HG03039 (cell line): ENCODE measurements around the gene BANP.
"Not testable (repeated sequence)": the region's sequence is repeated elsewhere in the genome, so short reads cannot be mapped to it uniquely, and the experiment has no call there.

Experiments
- ATAC-seq: cut with Tn5 transposase; IDR thresholded peaks from one replicate; pipeline ENCODE4 v1.9.1; 2021; ENCODE audit warnings: mild to moderate bottlenecking, moderate library complexity; ENCODE audit not compliant: unreplicated experiment

BANP gene, protein sequence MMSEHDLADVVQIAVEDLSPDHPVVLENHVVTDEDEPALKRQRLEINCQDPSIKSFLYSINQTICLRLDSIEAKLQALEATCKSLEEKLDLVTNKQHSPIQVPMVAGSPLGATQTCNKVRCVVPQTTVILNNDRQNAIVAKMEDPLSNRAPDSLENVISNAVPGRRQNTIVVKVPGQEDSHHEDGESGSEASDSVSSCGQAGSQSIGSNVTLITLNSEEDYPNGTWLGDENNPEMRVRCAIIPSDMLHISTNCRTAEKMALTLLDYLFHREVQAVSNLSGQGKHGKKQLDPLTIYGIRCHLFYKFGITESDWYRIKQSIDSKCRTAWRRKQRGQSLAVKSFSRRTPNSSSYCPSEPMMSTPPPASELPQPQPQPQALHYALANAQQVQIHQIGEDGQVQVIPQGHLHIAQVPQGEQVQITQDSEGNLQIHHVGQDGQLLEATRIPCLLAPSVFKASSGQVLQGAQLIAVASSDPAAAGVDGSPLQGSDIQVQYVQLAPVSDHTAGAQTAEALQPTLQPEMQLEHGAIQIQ

GRCh38 chr16:87950765-87951551 lies at the start of gene BANP:
Gene BANP, plus strand, starts transcription at chr16:87951434. Its CDS starts 23,682 bp downstream, at chr16:87975116.
- ATAC-seq = peak; percentile 72

GRCh38 chr16:87904963-87905362 lies 46.3 kb upstream of the BANP start:
- ATAC-seq = not testable (repeated sequence)

- not testable (repeated sequence) for ATAC-seq
Observed at GRCh38 chr16:87905521-87905920, 45.7 kb upstream of the BANP start.

DNA sequence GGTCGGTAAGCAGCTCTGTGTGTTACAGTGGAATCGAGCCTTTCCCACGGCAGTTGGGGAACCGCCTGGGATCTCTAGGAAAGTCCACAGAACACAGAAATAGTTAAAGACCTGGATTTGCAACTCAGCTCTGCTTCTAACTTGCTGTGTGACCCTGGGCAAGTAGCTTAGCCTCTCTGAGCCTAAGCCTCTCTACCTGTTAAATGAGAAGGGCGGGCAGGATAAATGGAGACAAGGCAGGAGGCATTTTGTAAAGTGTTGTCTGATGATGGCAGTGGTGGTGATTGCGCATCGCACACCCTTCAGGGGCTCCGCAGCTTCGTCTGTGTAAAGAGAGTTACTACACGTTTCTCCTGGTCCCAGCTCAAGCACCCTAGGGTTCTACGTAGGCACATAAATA lies 43.1 kb upstream of the BANP start:
- not testable (repeated sequence) for ATAC-seq

- ATAC-seq = not testable (repeated sequence)
Observed at GRCh38 chr16:87909203-87909935, 41.9 kb upstream of the BANP start.

GRCh38 chr16:87911106-87911763 lies 40.0 kb upstream of the BANP start:
- not testable (repeated sequence) for ATAC-seq

DNA sequence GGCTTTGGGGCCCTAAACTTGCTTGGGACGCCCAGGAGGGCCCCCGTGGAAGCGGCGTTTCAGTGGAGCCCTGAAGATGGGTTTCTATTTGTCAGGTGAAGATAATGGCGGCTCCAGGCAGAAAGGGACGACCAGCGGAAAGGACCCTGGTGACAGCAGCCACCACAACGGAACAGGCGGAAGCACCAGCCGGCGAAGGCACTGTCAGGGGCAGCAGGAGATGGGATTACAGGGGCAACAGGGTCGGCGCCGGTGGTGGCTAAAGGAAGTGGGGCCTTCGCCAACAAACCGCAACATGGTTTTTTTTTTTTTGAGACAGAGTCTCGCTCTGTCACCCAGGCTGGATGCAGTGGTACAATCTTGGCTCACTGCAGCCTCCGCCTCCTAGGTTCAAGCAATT lies 38.5 kb upstream of the BANP start:
- ATAC-seq = not testable (repeated sequence)

DNA sequence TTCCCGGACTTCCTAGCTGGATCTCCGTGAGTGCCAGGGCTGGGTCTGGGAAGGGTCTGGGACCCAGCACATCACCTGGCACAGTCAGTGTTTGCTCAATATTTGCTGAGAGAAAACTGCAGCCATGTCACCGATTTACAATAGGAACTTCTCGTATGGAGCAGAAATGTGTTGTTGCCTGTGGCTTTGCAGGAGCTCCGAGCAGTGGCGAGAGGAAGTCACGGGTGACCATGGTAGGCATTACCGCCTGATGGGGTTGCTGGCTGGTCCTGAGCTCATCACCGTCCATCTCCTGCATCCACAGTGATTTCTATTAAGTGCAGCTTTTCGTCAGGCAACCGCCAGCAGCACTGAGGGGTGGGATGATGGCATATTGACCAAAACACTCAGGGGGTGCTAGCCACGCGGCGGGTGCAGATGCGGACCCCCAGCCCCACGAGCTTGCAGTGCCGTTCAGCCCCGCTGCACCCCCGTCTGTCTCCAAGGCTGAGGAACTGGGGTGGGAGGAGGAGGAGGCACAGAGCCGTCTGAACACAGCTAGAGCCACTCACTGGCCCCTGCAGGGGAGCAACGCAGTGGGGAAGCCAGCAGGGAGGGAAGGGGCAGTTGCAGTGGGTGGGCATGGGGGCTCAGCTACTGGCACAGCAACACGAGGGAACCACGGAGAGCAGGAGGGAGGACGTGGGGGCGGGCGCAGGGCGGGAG lies 37.1 kb upstream of the BANP start:
- ATAC-seq = not testable (repeated sequence)

GRCh38 chr16:87914812-87915211 lies 36.4 kb upstream of the BANP start:
- no peak for ATAC-seq

DNA sequence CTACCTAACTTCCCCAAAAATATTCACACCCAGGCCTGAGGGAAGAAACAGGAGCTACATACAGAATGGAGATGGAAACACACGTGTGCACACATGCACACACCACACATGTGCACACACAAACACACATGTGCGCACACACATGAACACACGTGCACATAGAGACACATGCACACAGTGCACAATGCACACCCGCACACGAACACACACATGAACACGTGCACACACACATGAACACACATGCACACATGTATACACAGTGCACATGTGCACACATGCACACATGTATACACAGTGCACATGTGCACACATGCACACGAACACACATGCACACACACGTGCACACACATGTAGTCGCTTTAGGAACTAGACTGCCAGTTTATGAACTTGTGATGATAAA lies 33.7 kb upstream of the BANP start:
- ATAC-seq = no peak

DNA sequence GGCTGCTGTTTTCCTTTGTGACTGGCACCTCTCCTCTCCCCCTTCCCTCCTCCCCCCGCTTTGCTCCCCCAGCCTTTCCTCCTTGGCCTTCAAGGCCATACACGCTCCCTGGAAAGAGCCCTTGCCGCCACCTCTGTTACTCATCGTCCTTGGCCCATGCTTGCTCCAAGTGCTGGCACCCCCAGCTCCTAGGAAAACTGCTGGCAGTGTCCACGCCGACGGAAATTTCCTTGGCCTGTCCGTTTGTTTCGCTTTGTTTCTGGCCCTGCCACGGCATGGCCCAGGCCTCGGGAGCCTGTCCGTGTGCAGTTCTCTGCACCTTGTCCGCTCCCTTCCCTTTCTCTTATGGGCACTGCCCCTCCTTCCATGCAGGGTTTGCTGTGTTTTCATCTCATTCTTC lies 32.9 kb upstream of the BANP start:
- ATAC-seq = no peak

DNA sequence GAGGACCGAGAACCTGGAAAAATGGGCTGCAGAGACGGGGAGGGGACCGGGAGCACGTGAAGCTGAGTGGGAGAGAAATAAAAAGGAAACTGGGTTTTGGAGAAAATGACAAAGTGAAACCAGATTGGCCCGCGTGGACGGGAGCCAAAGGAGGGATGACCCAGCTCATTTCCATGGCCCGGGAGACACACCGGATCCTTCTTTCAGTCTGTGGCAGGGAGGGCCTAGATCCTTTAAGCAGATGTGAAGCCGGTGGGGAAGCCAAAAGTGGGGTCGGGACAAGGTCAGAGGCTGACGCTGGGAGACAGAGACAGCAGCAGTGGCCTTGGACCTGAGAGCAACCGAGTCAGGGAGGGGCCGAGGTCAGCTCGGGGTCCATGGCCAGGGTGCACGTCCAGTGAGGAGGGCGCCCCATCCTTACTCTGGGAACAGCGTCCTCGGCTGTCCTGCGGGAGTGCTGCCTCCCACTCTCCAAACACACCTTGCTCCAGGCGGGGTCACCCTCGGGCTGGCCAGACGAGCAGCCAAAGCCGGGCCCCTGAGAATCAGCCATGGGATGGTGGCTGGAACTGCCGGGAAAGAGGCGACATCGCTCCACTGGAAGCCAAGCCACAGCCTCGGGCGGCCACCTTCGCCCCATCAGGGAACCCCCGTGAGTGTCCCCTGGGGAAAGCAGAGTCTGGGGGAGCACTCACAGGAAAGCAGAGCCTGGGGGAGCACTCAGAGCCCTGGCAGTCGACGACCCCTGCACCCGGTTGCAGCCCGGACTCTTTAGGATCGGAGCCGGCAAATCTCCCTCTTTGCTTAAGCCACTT lies 32.2 kb upstream of the BANP start:
- no peak for ATAC-seq

GRCh38 chr16:87919681-87919994 lies 31.6 kb upstream of the BANP start:
- no peak for ATAC-seq

GRCh38 chr16:87921236-87921773 lies 29.9 kb upstream of the BANP start:
- ATAC-seq = no peak

DNA sequence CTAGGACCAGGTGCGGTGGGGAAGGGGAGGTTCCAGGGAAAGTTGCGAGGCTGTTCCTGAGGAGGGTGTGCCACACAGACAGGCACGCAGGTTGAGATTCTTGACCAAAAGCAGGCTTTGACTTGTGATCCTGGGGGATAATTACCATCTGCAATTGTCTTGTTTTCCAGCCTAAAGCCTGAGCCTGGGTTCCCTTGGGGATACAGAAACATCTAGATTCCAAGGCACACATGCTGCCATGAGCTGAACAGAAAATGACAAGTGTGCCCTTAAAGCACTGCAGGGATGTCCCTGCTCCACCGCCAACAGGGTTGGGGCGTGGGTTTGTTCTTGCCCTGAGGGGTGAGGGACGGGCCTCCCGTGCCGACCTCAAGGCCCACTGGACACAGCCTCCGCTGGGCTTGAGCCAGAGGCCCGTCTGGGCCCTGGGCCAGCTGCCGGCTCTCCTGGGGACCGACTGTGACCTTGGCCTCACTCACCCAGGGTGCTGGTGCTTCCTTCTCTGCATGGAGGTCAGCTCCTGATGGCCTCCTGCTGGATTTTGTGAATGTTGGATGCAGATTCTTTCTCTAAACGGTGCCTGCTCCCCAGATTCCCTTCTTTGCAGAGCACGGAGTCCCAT lies 28.9 kb upstream of the BANP start:
- no peak for ATAC-seq

GRCh38 chr16:87924041-87924810 lies 27.0 kb upstream of the BANP start:
- ATAC-seq = no peak

- ATAC-seq = no peak
Observed at GRCh38 chr16:87924811-87925670, 26.2 kb upstream of the BANP start.
